ELR (cell line): ENCODE measurements around the gene KCNA2.

Experiments used
- DNase-seq: peaks from one replicate; pipeline ENCODE4 v3.0.0-alpha.2; 2015; ENCODE audit warnings: low read depth

Gene KCNA2

DNA sequence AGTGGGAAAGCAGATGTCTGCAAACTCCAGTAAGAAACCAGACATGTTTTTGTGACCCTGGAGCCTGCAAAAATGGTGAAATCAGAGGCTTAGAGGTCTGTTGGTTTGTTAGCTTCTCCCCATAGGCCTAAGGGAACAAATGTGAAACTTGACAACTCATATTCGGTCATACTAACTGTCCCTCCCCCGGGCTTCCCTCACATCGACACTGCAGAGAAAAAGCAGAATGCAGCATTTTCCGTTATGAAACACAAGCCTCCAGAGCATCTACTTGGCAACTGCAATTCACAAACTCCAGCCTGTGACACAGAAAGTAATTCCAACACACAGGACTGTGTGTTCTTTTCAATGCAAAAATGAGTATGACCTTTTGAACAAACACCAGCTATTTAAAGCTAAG is 3.7 kb downstream of the KCNA2 start:
- no peak for DNase-seq

DNA sequence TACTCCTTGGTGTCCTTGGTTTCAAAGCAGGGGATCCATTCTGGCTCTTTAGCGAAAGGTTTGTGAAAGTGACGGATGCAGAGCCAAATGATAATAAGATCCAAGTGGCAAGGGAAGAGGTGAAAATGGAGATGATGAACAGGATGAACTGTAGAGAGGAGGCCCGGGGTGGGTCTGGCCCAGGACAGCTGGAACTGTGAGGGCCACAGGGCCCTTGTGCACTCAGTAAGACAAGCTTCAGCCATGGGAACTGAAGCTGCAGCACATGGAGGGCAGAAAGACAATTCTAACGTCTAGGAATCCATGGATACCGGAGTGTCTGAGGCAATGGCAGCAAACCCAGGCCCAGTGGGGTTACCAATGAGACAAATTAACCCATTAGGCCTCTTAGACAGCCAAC is 4.8 kb downstream of the KCNA2 start:
- no peak for DNase-seq

DNA sequence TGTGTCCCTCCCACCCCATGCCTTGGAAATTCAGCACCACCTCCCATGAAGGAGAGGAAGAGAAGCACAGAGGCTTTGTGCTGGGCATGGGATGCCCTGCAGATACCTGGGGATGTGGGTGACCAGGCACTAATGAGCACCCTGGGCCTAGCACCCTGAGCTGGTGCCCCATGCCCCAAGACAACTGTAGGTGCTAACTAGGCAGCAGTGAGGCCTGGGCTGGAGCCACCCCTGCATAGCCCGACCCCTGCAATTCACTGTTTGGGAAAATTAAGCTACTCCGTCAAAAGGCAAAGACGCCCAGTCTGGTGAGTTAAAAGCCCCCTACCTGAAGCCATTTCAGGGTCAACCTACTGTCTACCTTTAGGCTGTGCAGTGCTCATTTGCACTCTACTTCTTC is 5.4 kb downstream of the KCNA2 start:
- DNase-seq: no peak

DNA sequence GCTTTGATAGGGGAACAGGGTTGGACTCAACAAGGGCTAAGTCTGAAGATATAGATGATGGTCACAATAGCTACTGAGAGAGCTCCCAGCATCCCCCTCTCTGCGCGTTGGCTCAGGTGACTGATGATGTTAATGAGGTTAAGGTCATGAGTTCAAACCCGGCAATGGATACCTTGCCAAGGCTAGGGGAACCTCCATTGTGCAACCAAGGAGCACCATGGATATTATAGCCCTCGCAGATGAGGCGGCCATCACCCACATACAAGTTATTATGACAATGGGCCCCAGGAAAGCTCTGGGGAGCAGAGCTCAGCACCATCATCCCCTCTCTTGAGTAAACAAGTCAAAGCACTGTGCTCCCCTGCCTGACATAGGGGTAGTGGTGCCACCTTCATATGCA is 8.2 kb downstream of the KCNA2 start:
- DNase-seq: no peak

DNA sequence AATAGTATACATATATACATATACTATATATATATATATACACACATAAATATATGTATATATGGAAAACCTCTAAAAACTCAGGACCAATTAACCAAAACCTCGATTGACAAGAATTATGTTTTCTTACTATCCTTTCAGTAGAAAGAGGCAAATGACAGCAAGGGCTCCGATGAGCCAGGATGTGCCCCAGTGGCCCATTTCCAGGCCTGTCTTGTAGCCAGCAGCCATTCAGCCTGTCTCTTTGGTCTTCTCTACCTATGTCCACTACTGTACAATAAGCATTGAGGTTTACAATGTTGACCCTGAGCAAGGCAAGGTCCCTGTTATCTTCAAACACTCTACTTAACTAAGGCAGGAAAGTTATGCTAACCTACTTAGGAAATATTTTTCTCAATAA is 9.8 kb downstream of the KCNA2 start:
- DNase-seq: no peak

DNA sequence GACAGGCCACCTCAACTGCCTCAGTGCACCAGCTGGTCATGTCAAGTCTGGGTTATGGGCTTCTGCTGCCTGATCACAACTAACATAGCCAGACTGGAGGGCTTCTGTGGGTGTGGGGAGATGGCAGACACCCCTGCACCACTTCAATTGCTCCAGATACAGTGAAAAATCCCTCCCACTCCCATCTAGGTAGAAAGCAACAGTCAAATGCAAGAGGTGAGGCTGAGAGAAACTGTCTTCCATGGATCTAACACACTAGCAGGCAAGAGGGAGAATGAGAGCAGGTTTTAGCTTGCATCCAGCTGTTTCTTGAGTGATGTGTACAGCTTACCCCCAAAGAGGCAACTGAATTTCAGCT is 10.8 kb downstream of the KCNA2 start:
- DNase-seq: no peak

DNA sequence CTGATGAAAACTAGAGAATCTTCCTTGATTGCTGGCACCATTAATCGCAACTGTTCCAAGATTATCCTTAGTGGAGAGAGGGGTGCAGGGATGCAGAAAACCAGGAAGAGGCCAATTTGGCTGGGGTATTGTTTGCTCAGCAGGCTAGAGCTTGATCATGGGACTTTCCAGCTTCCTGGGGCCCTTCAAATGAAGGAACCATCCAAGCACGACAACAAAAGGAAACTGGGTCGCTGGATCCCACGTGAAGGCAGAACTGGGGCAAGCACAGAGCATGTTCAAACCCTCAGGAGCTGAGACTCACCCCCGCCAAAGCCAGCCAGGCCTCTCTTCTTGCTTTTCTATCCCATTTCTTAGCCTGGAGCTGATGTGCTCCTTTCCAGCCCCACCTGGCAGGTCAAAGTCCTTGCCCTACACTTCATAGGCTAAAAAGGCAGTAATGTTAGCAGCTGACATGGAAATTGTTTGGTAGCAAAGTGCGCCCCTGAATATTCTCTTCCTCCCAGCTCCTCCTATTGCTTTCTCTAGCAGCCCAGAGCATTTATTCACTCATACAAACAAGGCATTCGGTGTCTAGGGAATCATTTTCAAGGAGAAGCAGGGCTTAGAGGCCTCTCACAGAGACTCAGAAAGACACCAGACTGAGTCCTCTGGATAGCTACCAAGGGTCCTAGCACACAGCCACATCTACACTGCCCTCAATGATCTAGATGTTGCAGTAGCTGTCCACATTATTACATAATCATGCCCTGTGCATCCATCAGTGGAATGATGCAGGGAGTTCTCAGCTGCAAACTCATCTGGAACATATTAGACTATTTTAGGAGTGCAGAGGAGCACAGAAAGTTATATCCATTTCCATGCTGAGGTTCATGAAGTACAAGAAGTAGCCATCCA is 11.5 kb downstream of the KCNA2 start:
- DNase-seq: no peak

DNA sequence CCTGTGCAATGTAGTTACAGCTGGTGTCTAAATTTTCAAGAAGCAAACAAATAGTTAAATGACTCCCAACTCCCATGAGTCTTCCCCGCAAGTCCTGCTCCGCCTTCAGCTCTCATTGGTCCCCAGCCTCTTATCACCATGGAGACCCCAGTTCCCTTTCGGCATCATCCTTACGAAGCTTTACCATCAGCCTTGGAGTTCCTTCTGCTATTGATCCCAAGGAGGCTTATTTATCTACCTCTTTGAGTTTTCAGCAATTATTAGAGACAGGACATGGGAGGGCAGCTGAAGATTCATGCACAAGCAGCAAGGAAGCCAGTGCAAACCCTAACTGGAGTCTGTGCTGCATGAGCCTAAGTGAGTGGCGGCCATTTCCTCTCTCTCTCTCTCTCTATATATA is 12.3 kb downstream of the KCNA2 start:
- no peak for DNase-seq

DNA sequence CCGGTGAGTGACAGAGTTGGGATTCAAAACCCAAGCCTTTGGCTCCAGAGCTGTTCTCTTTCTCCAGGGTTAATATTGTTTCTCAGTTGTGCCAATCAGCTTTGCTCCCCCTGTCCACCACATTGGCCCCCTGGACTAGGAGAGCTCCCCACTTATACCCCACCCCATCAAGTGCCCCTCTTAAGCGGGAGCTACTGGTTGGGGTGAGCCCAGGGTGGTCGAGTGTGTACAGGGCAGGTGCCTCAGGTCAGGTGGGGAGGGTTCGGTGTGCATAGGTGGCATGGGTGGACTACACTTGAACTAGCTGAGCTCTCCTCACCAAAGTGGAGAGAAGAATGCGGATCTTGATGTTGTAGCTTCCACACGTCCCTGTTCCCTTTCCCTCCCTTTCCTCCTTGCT is 14.2 kb downstream of the KCNA2 start:
- no peak for DNase-seq

DNA sequence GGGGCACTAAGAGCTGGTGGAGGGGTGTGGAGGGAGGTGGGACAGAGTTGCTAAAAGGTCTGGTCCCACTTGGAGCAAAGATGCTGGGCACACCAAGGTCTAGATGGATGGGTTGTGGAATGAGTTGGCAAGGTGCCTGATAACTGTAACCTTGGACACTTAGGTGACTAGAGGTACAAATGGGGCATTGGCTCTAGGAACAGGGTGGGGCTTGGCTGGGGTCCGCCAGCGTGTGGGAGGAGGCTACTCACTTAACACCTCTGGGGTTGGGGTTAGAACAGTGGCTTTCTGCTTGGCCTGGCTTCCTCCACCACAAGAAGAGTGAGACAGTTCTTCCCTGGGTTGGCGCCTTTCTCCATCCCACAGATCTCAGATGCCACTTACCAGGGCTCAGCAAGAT is 17.2 kb downstream of the KCNA2 start:
- DNase-seq: no peak

DNA sequence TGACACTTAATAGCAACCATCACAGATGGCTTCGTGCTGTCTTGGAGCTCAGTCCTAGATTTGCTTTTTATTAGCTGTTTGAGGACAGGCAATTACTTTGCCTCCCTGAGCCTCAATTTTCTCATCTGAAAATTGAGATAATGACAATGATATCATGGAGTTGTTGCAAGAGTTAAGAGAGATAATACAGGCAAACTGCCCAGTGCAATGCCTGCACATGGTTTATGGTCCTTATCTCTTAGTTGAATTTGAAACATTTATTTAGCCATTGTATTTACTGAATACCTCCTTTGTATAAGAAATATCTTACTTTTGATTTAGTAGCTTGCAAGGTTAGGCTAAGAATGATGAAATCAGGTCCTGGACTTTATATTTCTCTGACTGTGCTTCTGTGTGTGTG is 17.7 kb downstream of the KCNA2 start:
- DNase-seq: no peak

DNA sequence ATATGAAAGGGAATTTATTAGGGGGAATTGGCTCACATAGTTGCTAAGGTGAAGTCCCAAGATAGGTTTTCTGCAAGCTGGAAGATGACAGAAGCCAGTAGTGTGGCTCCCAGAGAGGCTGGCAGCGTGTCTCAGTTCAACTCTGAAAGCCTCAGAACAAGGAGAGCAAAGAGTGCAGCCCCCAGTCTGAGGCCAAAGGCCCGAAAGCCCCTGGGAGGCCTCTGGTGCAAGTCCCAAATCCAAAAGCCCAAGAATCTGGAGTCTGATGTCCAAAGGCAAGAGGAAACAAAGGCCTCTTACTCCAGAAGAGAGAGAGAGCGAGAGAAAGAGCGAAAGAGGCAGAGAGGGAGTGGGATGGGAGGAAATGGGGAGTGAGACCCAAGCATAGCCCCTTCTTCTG is 18.3 kb downstream of the KCNA2 start:
- no peak for DNase-seq

DNA sequence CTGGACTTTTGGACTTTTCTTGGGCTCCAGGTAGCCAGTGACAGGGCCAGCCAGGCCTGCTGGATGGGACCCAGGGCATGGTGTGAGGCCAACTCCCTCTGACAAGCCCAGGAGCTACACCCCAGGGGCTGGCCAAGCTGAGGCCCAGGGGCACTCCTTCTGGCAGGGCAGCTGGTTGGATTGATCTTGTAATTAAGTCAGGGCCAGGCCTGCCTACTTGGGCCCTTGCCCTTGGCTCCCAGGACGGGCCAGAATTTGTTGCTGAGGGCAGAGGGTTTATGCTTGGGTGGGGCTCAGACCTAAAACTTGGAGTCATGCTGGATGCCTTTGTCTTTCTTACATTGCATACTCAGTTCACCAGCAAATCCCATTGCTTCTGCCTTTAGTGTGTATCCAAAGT is 20.7 kb downstream of the KCNA2 start:
- DNase-seq: no peak

DNA sequence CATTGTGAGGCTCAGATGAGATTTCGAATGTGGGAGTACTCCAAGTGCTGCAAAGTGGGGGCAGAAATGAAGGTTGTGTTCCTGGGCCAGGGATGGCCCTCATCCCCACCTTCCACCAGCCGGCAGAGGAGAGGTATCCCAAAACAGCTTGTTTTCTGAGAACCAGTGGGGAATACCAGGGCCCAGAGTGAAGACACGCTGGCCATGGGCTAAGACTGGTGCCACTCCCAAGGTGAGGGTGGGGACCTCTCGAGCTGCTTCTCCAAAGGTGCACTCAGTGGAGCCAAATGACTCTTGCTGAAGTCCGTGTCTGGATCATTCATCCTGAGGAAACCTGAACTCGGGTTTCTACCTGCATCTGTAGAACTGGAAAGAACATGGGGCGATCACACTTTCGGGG is 22.1 kb downstream of the KCNA2 start:
- no peak for DNase-seq

DNA sequence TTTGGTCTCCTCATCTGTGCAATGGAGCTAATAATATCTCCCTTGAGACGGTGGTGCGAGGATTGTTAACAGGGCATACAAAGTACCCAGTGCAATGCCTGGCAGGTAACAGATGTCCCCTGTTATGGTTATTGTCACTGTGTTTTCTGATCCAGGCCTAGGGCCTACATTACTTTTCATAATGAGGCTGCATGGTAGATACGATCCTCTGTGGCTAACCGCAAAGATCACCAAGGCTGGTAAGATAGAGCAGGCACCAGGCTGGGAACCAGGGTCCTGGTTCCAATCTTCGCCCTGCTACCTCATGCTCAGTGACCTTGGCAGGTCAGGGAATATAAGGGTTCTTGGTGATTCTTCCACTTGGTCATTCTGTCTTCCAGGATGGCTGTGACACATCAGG is 22.7 kb downstream of the KCNA2 start:
- no peak for DNase-seq

DNA sequence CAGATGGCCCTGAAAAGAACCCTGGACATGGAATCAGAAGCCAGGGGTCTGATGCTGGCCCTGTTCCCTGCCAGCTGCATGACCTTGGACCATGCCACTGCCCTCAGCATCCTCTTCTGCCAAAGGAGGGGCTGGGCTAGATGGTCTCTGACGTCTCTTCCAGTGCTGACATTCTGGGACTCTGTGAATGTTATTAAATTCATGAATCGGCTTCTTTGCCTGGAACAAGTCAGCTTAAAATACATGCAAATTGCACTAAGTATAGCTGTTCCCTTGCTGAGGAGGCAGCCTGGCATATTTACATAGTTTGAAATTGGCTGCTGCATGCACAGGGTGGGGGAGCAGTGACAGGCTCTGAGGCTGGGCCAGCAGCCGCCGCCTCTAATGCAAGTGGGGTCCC is 23.8 kb downstream of the KCNA2 start:
- no peak for DNase-seq

DNA sequence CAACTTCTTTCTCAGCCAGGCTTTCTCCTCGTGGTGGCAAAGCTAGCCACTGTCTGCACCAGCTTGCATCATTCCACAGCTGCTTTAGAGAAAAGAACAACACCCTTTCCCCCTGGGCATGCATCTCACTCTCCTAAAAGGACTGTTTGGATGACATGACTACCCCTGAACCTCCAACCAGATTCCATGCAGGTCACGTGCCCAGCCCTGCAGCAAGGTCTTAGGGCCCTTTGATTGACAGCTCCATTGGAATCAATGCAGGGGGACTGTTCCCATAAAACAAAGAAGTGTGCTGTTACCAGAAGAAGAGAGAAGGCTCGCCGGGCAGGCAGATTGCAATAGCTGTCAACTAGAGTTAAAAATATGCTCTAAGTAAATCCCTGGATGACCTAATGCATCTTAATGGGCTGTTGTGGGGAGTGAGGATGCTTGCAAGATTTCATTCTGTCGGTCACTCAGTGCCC is 24.4 kb downstream of the KCNA2 start:
- no peak for DNase-seq

DNA sequence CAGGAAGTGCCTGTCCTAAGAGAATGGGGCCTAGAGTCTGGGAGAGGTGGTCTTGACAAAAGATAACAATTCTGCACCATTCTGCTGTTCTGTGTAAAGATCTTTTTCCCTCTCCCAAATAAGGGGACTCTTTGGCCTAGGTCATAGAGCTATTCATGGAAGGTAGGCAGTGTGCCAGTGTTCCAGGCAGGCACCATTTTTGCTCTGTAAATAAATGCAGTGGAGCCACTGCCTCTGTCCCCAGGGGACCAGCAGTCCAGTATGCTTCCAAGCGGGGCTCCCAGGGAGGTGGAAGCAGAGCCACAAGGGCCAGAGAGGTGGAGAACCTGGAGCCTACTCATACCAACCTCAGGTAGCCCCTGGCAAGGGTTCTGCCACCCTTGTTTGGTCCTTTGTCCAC is 25.9 kb downstream of the KCNA2 start:
- DNase-seq: no peak

DNA sequence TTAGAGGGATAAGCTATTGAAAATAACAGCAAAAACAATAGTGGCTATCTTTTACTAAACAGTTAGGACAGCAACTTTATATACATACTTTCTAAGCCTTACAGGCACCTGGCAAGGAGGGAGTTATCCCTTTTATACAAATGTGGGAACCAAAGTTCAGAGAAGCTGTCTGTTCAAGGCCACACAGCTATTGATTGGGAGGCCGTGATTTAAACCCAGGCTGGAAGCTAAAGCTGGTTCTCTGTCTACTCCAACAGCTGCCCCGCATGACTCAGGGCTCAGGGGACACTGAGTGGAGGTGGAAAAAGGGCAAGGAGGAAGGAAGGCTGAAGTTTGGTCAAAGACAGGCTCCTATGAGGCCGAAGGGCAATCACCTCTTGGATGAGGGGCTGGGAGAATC is 26.7 kb downstream of the KCNA2 start:
- DNase-seq: no peak

DNA sequence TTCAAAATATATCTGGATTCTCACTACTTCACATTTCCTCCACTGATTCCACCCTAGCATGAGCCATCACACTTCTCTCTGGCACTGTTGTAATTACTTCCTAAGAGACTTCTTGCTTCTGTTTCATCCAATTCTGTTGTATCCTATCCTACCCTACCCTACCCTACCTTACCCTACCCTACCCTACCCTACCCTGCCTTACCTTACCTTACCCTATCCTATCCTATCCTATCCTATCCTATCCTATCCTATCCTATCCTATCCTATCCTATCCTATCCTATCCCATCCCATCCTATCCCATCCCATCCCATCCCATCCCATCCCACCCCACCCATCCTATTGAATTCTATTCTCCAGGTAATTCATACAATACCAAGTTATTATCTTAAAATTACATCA is 29.7 kb downstream of the KCNA2 start:
- no peak for DNase-seq

DNA sequence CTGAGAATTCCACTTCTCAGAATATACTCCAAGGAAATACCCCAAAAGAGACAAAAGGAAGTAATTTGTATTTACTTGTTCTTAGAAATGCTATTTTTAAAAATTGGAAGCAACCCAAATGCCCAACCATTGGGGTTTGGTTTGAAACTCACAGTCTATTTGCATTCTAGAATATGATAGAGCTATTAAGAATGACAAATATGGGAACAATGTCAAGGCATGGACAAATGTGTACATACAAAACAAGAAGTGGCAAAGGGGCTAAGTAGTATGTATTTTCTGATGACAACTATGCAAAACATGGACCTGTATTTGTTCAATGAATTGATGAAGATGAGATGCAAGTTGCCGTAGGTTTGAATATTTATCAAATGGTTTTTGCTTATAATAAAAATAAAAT is 32.8 kb downstream of the KCNA2 start:
- DNase-seq: no peak

DNA sequence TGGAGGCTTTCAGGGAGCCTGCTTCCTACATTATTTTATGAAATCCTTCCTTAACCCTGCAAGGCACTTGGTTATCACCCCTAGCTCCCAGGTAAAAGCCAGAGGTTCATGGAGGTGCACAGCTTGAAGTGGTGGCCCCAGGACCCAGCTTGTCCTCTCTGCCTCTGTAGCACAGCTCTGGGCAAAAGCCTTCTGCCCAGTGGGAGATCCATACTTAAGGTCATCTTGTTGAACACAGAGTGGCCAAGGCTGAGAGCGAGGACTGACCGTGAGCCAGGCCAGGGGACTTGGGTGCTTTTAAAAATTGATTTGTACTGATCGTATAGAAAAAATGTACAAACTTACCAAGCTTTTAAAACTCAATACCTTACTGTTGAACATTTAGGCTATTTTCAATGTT is 33.4 kb downstream of the KCNA2 start:
- no peak for DNase-seq

DNA sequence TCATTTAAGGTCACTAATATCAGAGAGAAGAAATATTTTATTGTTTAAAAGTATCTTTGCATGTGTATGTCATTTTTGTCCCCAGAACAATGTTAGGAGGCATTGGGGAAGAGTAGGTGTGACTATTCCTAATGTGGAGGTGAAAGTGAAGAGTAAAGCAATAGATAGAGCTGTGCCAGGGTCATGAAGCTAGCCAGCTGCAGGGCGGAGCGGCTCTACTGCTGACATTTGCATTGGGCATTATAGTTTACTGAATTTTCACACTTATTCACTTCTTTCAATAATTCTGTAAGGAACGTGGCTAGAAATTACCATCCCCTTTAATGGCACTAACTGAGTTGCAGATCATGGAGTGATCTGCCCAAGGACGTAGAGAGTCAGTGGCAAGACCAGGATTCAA is 35.3 kb downstream of the KCNA2 start:
- no peak for DNase-seq

DNA sequence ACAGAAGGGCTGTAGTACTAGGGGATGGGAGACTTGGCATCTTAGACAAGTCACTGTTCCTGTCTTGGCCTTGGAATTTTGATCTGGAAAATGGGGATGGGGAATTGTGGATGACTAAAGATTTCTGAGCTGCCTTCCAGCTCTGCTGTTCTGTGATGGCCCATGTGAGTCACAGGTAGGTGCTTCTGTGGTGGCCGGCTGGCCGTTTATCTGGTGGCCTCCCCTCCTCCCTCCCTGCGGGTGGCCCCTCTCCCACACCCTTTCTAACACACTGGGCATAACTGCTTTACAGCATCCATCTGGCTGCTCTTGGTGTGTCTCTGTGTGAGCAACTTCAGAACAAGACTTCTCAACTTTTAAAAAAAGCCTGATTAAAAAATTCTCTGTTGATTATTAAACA is 35.9 kb downstream of the KCNA2 start:
- DNase-seq: no peak
